DMS79 treated with DMSO at 0.1 percent for 48 hours (cell line): Measurements from ENCODE around the gene ARHGEF17.

Experiments used
- DNase-seq: peaks from one replicate; lab custom pipeline; 2025; lab: John Stamatoyannopoulos, UW

The ARHGEF17 gene

DNA sequence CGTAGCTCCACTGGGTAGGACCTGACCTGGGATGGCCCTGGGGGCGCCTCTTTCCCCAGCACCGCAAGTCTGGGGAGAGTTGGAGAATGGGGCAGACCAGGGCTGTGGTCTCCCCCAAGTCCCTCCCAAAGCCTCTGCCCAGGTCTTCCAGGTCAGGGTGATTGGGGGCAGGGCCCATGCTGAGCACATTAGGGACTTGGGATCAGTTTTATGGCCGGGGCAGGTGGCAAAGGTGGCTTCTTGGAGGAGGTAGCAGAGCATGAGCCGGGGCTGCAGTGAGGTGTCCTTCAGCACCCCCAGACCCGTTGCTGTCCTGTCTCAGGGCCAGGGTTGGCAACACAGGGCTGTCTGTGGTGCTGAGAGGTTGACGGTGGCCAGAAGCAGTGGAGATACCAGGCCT, 74.1 kb downstream of the ARHGEF17 start:
- no peak for DNase-seq

DNA sequence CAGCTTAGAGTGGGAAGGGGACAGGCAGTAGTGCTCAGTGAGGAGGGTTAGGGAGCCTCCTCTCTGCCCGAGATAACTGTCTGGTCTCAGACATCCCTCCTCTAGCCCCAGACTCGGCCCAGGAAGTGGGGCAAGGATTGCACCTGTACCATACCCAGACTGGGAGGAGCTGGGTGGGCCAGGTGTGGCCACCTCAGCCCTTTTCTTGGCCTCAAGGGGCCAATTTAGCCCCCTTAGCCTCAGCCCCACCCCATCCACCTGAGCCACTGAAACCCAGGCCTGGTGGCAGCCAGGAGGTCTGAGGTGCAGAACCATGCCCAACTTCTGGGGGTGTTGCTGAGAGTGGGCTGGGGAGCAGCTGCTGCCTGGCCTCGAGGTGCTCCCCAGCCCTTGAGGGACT, 74.7 kb downstream of the ARHGEF17 start:
- DNase-seq = no peak

DNA sequence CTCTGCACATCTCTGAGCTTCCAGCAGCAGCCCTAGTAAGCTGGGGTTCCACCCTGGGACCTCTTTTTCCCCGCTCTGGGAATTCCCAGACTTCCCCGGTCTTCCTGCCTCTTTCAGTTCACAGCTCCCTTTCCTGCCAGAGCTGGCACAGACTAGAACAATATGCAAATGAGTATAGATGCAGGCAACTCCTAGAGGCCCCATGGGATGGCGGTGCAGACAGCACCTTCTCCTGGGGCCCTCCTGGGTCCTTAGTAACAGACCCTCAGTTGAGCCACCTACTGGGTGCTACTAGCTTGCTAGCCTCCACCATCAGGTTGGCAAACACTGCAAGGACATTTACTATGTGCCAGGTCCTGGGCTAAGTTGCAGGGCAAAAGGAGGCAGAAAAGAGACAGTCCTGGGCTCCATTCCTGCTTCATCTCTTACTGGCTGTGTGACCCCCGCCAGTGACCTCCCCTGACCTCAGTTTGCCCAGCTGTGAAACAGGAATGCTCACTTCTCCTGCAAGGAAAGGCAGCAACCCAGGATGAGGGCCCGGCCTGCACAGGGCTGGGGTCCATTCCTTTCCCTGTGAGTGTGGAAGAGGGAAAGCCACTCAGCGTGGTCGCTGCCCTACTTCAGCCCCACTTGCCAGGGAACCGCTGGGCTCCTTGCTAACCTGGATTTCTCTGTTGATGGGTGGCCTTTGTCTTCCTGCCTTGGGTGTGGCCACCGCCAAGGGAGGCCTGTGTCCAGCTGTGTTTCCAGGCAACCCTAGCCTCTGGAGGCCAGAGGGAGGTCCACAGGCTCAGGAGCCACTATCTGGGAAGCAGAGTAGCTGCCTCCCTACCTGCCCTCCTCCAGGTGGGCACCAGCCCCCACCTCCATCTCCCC, 75.4 kb downstream of the ARHGEF17 start:
- no peak for DNase-seq

DNA sequence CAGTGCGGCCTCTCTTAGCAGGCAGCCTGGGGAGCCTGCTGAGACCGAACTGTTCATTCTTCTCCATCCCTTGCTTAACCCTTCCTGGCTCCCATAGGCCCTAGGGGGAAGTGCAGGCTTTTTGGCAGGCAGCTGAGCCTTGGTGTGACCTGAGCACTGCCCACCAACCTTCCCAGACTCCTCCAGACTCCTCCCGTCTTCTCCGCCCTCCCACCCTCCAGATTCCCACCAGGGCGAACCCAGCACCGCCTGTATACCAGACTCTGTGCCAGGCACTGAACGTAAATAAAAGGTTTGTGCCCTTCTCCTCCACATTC, 76.0 kb downstream of the ARHGEF17 start:
- no peak for DNase-seq

DNA sequence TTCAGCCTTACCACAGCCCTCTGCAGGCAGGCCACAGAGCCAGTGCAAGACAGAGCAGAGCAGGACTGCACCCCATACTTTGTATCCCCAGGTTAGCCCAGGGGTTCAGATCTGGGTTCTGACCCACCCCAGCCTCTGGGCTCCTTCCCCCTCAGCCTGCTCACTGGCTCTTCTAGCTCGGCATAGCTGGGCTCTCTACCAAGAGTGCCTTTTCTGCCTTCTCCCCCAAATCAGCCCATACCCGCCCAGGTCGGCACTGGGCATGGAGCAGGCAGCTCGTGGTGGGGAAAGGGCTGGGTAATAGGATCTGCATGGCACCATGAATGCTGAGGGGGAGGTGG, 76.4 kb downstream of the ARHGEF17 start:
- DNase-seq = no peak

DNA sequence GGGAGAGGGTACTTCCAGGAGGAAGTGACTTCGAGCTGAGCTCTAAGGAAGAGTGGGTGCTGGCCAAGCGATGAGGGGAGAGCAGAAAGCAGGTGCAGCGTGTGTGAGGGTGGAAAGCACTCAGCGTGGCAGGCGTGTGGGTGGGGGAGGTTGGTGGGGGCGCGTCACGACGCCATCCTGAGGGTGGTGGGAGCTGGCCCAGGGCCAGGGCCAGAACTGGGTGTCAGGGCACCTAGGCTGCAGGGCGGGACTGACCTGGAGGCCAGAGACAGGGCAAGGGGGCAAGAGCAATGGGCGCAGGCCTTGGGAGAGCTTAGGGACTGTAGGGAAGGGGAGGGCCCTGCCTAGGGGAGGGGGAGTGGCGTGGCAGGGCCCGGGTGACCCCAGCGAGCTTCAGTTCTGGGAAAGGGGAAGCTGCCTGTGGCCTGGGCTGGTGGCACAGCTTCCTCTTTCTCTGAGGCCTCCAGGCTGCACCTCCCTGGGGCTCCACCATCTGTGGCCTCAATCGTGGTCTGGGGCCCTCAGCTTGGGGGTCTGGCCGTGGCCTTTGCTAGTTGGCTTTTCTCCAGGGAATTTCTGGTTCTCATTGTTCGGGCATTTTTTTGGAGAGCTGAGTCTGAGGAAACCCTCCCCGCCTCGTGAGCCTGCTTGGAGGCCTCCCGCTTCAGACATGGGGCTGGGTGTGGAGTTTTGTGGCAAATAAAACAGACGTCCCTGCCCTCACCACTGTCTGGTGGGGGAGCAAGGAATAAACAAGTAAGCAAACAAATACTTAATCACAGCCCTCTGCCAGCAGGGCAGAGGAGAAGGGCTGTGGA, 77.0 kb downstream of the ARHGEF17 start:
- DNase-seq = no peak

DNA sequence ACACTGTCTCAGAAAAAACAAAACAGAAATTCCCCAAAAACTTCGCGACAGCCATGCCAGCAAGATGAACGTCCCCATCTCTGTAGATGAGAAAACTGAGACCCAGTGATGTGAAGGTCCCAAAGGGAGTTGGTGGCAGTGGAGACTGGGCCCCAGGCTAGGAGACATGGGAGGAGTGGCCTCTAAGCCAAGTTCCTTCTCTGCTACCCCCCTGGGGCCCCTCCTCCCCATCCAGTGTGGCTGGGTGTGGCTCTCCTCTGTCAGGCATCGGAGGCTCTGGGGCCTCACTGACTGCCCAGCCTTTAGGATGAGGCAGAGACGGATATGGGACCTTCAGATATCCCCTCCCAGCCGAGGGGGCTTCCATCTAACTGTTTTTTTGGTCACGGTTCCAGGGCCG, 77.9 kb downstream of the ARHGEF17 start:
- DNase-seq = no peak

DNA sequence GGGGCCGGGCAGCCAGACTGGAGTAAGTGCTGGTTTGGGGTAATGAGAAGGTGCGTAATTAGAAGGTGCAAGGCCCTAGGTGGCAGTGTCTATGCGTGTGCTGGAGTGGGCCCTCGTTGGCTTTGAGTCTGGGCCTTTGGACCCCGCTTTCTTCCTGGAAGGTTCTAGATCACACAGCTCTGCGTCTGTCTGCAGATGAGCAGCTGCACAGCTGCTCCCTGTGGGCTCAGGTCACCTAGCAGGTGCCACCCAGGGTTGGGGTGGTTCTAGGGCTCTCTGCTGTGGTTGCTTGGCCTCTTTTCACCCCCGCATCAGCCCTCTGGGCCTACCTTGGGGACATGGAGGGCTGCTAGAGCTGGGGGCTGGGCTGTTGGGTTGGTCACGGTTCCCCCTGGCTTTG, 78.5 kb downstream of the ARHGEF17 start:
- DNase-seq = no peak

DNA sequence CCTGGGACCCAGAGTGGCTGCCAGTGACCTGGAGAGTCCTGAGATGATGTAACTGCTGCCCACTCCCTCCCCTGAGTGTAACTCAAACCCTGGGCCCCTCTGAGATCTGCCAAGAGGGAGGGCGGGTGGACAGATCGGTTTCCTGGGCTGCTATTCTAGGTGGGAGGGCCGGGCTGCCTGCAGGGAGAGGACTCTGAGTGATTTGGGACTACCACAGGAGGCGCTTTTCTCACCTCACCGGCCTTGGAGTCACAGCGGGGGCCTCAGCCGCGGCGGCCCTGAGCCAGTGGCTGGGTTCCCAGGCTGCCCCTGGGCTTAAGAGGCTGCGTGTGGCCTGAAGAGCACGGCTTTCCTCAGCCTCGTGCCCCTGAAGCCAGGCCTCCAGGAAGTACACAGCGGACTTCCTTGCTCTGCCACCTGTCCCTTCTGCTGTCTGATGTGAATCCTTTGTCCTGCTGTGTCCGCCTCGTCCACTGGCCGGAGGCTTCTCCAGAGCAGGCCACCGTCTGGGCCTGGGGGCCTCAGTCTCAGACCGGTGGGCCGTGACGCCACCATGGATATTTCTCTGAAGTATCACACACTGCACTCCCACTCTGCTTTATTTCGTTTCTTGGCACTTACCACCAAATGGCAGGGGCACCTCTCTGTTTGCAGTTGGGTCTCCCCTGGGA, 79.7 kb downstream of the ARHGEF17 start:
- DNase-seq = no peak

DNA sequence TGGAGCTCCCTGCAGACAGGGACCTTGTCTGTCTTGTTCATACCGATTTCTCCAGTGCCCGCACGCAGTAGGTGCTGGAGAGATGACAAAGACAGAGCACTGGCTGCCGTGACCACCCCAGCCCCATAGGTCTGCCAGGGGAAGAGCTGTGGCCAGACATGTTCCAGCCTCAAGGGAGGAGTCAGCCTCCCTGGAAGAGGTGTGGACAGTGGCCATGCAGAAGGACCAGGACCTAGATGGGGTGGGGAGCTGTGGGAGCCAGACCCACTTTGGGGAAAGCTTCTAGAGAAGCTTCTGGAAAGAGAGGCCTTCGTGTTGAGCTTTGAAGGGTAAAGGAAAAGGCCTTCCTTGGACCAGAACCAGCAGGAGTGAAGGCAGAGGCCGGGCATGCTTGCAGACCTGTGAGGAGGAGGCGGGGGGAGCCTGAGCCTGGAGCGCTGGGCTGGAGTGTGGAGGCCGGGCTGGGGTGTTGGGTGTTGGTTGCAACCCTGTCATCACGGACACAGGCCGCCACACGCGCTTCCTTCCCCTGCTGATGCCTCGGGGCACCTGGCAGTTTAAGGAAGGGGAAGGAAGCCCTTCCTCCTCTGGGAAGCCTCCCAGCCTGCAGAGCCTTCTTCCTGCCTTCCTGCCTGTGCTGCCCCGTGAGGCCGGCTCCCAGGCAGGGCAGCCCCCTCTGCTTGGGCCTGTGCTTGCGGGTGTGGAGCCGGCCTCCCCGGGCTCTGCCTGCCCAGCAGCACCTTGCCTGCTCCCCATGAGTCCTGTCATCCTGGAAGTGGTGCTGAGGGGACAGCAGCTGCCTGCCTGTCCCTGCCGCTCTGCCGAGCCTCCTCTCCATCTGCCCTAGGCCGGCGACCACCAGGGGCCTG, 80.4 kb downstream of the ARHGEF17 start:
- DNase-seq = no peak

DNA sequence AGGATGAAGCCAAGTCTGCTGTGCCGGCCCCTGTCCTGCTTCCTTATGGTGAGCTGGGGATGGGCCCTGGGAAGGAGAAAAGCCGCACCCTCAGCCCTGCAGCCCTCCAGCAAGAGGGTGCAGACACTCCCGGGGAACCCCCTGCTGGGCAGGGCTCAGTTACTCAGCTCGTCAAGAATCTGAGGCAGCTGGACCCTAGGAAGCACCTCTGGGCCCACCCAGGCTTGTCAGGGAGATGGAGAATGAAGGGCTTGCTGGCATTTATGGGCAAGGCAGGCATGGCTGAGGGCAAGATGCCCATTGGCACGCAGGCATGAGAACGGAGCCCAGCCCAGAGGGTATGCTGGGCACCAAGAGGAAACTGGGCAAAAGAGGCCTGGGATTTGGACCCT, 81.1 kb downstream of the ARHGEF17 start:
- DNase-seq = no peak

DNA sequence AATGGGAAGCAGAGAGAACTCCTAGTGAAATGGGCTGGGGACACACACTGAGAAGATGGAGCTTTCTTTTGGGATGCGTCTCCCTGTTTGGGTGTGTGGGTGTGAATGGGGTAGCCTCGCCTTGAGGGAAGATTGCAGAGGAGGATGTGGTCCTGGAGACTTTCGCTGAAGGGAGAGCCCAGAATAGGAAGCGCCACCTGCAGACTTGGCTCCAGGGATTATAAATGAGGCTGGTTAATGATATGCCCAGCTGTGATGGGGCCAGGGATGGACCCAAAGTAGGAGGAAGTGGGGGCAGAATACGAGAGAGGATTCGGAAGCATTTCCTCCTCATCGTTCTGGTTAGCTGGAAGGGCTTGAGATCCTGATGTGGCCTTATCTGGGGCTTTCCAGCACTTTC, 81.8 kb downstream of the ARHGEF17 start:
- DNase-seq = no peak

DNA sequence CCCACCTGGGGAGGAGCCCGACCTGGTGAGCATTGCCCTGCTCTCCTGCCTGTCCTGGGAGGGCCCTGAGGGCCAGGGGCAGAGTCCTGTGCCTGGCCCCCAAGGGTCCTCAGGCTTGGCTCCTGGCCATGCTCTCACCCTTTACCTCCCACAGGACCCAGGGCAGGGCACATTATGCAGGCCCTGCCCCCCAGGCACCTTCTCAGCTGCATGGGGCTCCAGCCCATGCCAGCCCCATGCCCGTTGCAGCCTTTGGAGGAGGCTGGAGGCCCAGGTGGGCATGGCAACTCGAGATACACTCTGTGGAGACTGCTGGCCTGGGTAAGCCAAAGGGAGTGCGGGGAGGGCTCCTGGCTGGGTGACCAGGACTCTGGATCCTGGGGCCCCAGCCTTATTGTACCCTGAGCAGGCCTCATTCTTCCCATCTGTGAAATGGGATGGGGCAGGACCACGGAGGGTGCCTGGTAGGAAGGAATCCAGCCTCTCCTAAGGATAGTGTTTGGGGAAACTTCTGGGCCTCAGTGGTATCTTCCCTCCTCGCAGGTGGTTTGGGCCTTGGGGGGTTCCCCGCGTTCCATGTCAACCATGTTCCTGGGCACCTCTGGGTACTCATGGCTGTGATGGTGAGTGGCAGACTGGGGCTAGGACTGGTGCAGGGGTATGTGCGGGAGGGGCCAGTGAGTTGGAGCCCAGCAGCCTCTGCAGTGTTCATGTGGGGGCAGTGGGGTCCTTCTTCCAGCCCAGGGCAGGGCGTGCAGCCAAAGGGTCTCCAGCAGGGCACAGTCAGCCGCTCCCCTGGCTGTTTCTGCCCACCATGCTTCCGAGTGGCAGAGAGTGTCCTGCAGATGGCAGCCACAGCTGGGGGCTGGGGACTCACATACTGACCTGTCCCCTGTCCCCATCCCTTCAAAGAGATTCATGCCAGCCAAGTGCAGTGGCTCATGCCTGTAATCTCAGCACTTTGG, 82.8 kb downstream of the ARHGEF17 start:
- DNase-seq = no peak

DNA sequence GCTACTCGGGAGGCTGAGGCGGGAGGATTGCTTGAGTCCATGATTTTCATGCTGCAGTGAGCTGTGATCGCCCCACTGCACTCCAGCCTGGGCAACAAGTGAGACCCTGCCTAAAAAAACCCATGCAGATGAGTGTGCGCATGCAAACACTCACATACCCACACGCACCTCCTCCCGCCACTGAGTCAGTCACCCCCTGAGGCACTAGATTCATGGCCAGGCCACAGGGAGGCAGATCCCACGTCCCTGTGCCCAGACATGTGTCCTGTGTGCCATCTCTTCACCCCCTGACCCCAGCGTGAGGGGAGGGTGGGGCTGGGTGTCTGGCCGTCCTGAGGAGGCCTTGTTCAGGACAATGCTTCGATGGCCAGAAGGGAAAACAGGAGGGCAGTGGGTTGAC, 83.6 kb downstream of the ARHGEF17 start:
- DNase-seq = no peak

DNA sequence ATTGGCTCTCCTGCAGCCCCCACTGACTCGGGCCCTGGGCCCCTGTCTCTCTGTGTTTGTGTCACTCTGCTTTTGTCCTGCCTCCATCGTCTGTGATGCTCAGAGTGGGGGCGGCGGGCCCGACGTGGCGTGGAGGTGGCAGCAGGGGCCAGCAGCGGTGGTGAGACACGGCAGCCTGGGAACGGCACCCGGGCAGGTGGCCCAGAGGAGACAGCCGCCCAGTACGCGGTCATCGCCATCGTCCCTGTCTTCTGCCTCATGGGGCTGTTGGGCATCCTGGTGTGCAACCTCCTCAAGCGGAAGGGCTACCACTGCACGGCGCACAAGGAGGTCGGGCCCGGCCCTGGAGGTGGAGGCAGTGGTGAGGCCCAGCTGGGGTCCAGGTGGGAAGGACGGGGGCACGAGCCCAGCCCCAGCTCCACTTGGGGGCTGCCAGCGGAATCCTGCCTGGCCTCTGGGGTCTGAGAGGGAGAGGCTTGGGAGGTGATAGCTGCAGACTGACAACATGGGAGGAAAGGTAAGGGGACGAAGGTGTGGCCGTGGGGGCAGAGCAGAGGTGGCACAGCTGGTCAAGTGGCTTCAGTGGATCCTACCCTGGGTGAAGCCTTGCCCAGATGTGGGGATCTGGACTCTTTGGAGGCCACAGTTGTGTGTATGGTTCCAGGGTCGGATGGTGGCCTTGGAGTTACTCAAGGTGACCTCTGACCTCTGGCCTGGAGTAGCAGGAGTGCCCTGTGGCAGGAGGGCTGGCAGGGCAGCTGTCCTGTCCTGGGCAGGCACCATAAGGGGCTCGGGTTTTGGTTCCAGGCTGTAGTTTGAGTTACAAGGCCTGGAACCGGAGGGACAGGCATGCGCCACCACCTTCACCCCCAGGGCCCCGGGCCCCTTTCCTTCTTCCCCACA, 84.3 kb downstream of the ARHGEF17 start:
- no peak for DNase-seq

DNA sequence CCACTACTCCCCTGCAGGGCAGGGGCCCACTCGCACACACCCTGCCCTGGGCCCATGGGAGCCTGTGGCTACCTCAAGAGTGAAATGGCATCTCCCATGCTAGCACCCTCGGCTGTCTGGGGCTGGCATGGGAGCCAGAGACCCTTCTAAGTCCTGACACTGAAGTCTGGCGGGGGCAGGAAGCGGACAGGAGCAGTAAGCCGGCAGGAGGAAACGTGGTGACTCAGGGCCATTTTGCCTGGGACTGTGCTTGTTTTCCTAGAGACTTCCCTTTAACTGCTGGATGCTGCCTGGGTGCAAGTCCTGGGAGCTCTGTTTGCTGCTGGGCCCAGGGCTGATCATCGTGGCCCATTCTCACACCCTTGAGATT, 84.9 kb downstream of the ARHGEF17 start:
- no peak for DNase-seq

DNA sequence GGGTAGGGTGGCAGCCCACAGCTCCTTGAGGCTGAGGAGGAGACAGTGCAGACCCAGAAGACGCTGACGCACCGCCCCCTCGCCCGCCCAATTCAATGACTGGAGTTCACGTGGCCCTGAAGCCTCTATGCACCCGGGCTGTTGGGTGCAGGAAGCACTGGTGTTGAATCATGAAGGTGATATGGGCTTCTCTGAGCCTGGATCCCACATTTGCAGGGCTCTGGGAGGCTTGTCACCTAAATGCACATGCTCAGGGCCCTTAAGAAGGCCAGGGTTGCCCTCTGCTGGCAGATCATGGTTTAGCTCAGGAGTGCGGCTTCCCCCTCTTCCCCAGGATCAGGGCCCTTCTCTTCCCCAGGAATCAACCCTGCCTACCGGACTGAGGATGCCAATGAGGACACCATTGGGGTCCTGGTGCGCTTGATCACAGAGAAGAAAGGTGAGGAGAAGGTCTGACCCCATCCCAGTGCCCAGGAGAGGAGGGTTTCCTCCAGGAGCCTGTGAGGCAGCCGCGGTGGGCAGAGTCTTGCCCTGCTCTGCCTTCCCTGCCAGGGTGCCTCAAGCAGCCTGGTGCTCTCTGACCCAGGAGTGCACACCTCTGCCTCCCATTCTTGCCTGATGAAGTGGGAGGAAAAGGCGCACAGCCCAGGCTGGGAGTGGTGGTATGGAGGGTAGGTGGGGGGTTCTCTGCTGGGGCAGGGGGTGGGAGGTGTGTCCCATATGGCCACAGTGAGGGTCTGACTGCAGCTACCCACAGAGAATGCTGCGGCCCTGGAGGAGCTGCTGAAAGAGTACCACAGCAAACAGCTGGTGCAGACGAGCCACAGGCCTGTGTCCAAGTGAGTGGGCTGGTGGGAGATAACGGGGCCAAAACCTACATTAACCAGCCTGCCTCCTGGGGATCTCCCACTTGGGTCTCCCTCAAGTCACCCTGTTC, 85.7 kb downstream of the ARHGEF17 start:
- peak; percentile 13 for DNase-seq

DNA sequence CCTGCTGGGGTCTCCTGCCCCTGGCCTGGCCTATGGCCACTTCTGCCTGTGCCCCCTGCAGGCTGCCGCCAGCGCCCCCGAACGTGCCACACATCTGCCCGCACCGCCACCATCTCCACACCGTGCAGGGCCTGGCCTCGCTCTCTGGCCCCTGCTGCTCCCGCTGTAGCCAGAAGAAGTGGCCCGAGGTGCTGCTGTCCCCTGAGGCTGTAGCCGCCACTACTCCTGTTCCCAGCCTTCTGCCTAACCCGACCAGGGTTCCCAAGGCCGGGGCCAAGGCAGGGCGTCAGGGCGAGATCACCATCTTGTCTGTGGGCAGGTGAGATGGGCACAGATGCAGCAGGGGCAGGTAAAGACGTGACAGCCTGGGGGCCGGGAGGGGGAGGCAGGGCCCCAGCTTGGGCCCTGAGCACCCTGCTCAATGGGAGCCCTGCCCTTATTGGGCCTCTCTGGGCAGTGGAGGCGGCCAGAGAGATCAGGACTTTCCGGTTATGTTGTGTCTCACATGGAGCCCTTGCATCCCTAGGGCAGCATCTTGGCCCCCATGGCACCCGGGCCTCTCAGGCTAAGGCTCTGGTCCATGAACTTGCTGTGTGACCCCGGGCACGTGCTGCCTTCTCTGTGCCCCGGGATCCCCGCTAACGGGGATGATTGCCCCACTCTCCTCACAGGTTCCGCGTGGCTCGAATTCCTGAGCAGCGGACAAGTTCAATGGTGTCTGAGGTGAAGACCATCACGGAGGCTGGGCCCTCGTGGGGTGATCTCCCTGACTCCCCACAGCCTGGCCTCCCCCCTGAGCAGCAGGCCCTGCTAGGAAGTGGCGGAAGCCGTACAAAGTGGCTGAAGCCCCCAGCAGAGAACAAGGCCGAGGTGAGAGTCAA, 86.6 kb downstream of the ARHGEF17 start:
- no peak for DNase-seq
